ENCODE results near the gene PRKCH. TPM values are rescaled to one million over a fixed set of nuclear protein-coding genes. Genes with fewer than 3 reads are reported as not detected.

The PRKCH gene
- total RNA-seq, 1 donor from 2014 or later: 19.1 TPM

- H3K4me1 Mint-ChIP-seq (ENCODE audit: unreplicated experiment): peaks cover 45% of the 10 kb centered on the region
These were observed 145.0 kb downstream of the PRKCH start for GRCh38 chr14:61466249-61466904.

DNA sequence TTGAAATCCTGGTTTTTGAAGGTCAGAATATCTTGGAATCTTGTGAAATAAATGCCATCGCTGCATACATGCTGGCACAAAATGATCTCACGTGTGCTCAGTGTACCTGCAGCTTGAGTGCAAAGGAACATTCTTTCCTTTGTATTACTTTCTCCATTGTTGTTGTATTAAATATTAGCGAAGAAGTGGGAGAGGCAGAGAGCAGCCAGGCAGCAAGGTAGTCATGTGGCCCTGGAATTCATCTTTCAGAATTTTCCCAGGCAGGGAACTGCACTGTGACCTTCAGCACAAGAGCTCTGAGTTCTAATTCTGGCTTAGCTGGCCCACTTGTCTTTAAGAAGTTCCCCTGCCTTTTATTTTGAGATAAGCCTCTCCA lies 145.5 kb downstream of the PRKCH start:
- DNase-seq (ENCODE audit: extremely low spot score, unreplicated experiment): no peak
- Mint-ChIP-seq H3K27ac (no peak overlapping the region), H3K27me3 (no peaks in the 10 kb centered on the region), H3K4me3 (no peak overlapping the region), H3K4me1 (ENCODE audit: unreplicated experiment) (peaks cover 45% of the 10 kb centered on the region), H3K9me3 (no peaks in the 10 kb centered on the region), H3K36me3 (peaks cover 6% of the 10 kb centered on the region)
- TF ChIP-seq CTCF (conservative IDR thresholded peaks at IDR 0.05): no peak

More at GRCh38 chr14:61466249-61466904, 145.0 kb downstream of the PRKCH start:
- no peak for DNase-seq (ENCODE audit: extremely low spot score, unreplicated experiment)
- peaks cover 6% of the 10 kb centered on the region for H3K36me3 Mint-ChIP-seq
- no peak overlapping the region for H3K4me3 Mint-ChIP-seq
- H3K9me3 Mint-ChIP-seq: no peaks in the 10 kb centered on the region
- no peak for TF ChIP-seq CTCF (conservative IDR thresholded peaks at IDR 0.05)
- no peaks in the 10 kb centered on the region for H3K27me3 Mint-ChIP-seq
- no peak overlapping the region for H3K27ac Mint-ChIP-seq

GRCh38 chr14:61467296-61467695 lies 145.9 kb downstream of the PRKCH start:
- TF ChIP-seq CTCF (conservative IDR thresholded peaks at IDR 0.05): no peak
- H3K4me1 Mint-ChIP-seq (ENCODE audit: unreplicated experiment): peaks cover 45% of the 10 kb centered on the region
- no peak overlapping the region for H3K27ac Mint-ChIP-seq
- H3K27me3 Mint-ChIP-seq: no peaks in the 10 kb centered on the region
- no peak for DNase-seq (ENCODE audit: extremely low spot score, unreplicated experiment)
- H3K4me3 Mint-ChIP-seq: no peak overlapping the region
- no peaks in the 10 kb centered on the region for H3K9me3 Mint-ChIP-seq
- H3K36me3 Mint-ChIP-seq: peaks cover 6% of the 10 kb centered on the region

- DNase-seq (ENCODE audit: extremely low spot score, unreplicated experiment): no peak
- Mint-ChIP-seq H3K9me3 (no peaks in the 10 kb centered on the region), H3K36me3 (peaks cover 6% of the 10 kb centered on the region), H3K4me1 (ENCODE audit: unreplicated experiment) (peaks cover 44% of the 10 kb centered on the region), H3K27me3 (no peaks in the 10 kb centered on the region), H3K27ac (no peak overlapping the region), H3K4me3 (no peak overlapping the region)
- TF ChIP-seq CTCF (conservative IDR thresholded peaks at IDR 0.05): no peak
These were observed 146.9 kb downstream of the PRKCH start for GRCh38 chr14:61468063-61468825.

- TF ChIP-seq CTCF (conservative IDR thresholded peaks at IDR 0.05): no peak
- Mint-ChIP-seq H3K36me3 (peaks cover 6% of the 10 kb centered on the region), H3K9me3 (no peaks in the 10 kb centered on the region), H3K4me1 (ENCODE audit: unreplicated experiment) (peaks cover 43% of the 10 kb centered on the region), H3K27ac (peak overlapping the region; percentile 63), H3K27me3 (no peaks in the 10 kb centered on the region), H3K4me3 (no peak overlapping the region)
- no peak for DNase-seq (ENCODE audit: extremely low spot score, unreplicated experiment)
These were observed 148.4 kb downstream of the PRKCH start for GRCh38 chr14:61469781-61470180.

Data from type B pancreatic cell (in vitro differentiated cells).